ENCODE measurements around the gene NUDT8. TPM values are rescaled to one million over a fixed set of nuclear protein-coding genes. Genes with fewer than 3 reads are reported as not detected.

Gene NUDT8
- total and polyA plus RNA-seq, 2 of the 8 experiments (the other 6 are each of a cell fraction or from before 2014, with no cell fraction given), result 7.2 to 8.3 TPM

- no peak for TF ChIP-seq POU5F1 (IDR thresholded peaks at IDR 0.05; ENCODE audit: low read depth, low read length)
- no peak for TF ChIP-seq TCF12 (IDR thresholded peaks at IDR 0.05; ENCODE audit: low read depth, low read length)
- no peak for TF ChIP-seq ZNF274 (IDR thresholded peaks at IDR 0.05; ENCODE audit: borderline replicate concordance, extremely low read depth, low read length)
- no peak for TF ChIP-seq FOSL1 (IDR thresholded peaks at IDR 0.05; ENCODE audit: insufficient read depth, low read depth, low read length)
- no peak for TF ChIP-seq EZH2 (IDR thresholded peaks at IDR 0.05; ENCODE audit: low read depth, low read length, severe bottlenecking)
- TF ChIP-seq CHD2 (IDR thresholded peaks at IDR 0.05; ENCODE audit: low read length), result no peak
- TF ChIP-seq ASH2L (IDR thresholded peaks at IDR 0.05; ENCODE audit: low read length), result no peak
Observed at GRCh38 chr11:67640758-67641337, 11.1 kb upstream of the NUDT8 start (continued).
